Osteoblast (primary cell): ENCODE results near the gene HNRNPD. TPM values are rescaled to one million over a fixed set of nuclear protein-coding genes. Genes with fewer than 3 reads are reported as not detected.
A peak's percentile ranks its signal among the peaks of the same experiment; 100 is the strongest.
"Not testable (repeated sequence)": the region's sequence is repeated elsewhere in the genome, so short reads cannot be mapped to it uniquely, and the experiment has no call there.

Source experiments
- DNase-seq: peaks from one replicate; pipeline ENCODE4 v3.0.0; 2011; ENCODE audit warnings: low spot score, mixed read lengths; ENCODE audit not compliant: insufficient read length; ENCODE audit errors: missing footprints
- H2AFZ ChIP-seq: 2 replicates; pipeline ENCODE4 v1.6.0; 2011; ENCODE audit warnings: mild to moderate bottlenecking, low read length
- H3K27ac ChIP-seq: 2 replicates; pipeline ENCODE4 v1.5.1; 2011; ENCODE audit warnings: mild to moderate bottlenecking, low read depth, low read length, moderate library complexity
- H3K27me3 ChIP-seq: 2 replicates; pipeline ENCODE4 v1.6.0; 2012; ENCODE audit warnings: mild to moderate bottlenecking, control low read depth, inconsistent platforms, low read length, moderate library complexity; ENCODE audit not compliant: insufficient read depth
- H3K36me3 ChIP-seq: 2 replicates; pipeline ENCODE4 v1.5.1; 2011; ENCODE audit warnings: mild to moderate bottlenecking, low read length, control low read depth, moderate library complexity; ENCODE audit not compliant: insufficient read depth
- H3K4me1 ChIP-seq: 2 replicates; pipeline ENCODE4 v1.5.1; 2011; ENCODE audit warnings: mild to moderate bottlenecking, low read length, control low read depth, moderate library complexity; ENCODE audit not compliant: insufficient read depth
- H3K4me2 ChIP-seq: 2 replicates; pipeline ENCODE4 v1.6.0; 2011; ENCODE audit warnings: mild to moderate bottlenecking, low read length; ENCODE audit not compliant: insufficient read depth
- H3K4me3 ChIP-seq: fragments of 200-600 bp; sonication (generic); 3 replicates; pipeline ENCODE4 v1.5.1; 2012; ENCODE audit warnings: mild to moderate bottlenecking, low read length, inconsistent platforms; ENCODE audit not compliant: insufficient read depth
- H3K79me2 ChIP-seq: 2 replicates; pipeline ENCODE4 v1.6.0; 2012; ENCODE audit warnings: mild to moderate bottlenecking, low read length, control low read depth, inconsistent platforms; ENCODE audit not compliant: insufficient read depth
- H3K9me3 ChIP-seq: 2 replicates; pipeline ENCODE4 v1.5.1; 2011; ENCODE audit warnings: low read depth, low read length, control low read depth
- H4K20me1 ChIP-seq: 2 replicates; pipeline ENCODE4 v1.6.0; 2012; ENCODE audit warnings: mild to moderate bottlenecking, low read length, control low read depth; ENCODE audit not compliant: insufficient read depth
- total RNA-seq: library from RNA; depleted of rRNA; stranded (reverse); fragments of >200 nt; gene quantifications from 2 replicates; pipeline ENCODE4 v1.2.3, GENCODE V29; 2012
- TF ChIP-seq, protein P1 (sequence below): IDR thresholded peaks from 2 replicates; pipeline ENCODE4 v1.5.1; 2011; ENCODE audit warnings: mild to moderate bottlenecking, low read depth, low read length, moderate library complexity; ENCODE audit errors: extremely low read depth

HNRNPD gene
- total RNA-seq, 1 donor = 19.2 TPM

DNA sequence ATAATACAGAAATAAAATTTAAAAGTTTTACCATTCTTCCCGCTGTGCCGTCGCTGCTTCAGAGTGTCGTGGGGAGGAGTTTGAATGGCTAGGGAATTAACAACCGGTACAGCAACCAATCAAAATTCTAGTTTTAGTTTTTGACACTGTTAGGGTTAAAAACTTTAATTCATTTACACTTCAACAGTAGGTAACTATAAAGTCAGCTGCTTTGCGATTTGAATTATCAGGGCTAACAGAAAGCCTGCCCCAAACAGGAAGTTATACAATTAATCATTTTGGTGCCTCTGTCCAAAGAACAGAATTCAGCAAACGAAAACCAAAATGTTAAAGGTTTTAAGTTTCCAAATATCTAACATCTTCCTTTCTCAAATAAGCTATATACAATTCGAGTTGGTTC is 2.3 kb downstream of the HNRNPD start:
- Histone ChIP-seq H4K20me1 (peaks cover 64% of the 10 kb centered on the region), H3K36me3 (peaks cover 18% of the 10 kb centered on the region), H3K79me2 (peaks cover 95% of the 10 kb centered on the region), H3K4me3 (peak overlapping the region; percentile 93), H2AFZ (no peak overlapping the region), H3K27me3 (no peaks in the 10 kb centered on the region), H3K4me2 (peak overlapping the region; percentile 92), H3K27ac (peak overlapping the region; percentile 89), H3K9me3 (no peaks in the 10 kb centered on the region), H3K4me1 (peaks cover 21% of the 10 kb centered on the region)
- TF ChIP-seq, protein P1, sequence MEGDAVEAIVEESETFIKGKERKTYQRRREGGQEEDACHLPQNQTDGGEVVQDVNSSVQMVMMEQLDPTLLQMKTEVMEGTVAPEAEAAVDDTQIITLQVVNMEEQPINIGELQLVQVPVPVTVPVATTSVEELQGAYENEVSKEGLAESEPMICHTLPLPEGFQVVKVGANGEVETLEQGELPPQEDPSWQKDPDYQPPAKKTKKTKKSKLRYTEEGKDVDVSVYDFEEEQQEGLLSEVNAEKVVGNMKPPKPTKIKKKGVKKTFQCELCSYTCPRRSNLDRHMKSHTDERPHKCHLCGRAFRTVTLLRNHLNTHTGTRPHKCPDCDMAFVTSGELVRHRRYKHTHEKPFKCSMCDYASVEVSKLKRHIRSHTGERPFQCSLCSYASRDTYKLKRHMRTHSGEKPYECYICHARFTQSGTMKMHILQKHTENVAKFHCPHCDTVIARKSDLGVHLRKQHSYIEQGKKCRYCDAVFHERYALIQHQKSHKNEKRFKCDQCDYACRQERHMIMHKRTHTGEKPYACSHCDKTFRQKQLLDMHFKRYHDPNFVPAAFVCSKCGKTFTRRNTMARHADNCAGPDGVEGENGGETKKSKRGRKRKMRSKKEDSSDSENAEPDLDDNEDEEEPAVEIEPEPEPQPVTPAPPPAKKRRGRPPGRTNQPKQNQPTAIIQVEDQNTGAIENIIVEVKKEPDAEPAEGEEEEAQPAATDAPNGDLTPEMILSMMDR = no peak
- peak; percentile 69 for DNase-seq

DNA sequence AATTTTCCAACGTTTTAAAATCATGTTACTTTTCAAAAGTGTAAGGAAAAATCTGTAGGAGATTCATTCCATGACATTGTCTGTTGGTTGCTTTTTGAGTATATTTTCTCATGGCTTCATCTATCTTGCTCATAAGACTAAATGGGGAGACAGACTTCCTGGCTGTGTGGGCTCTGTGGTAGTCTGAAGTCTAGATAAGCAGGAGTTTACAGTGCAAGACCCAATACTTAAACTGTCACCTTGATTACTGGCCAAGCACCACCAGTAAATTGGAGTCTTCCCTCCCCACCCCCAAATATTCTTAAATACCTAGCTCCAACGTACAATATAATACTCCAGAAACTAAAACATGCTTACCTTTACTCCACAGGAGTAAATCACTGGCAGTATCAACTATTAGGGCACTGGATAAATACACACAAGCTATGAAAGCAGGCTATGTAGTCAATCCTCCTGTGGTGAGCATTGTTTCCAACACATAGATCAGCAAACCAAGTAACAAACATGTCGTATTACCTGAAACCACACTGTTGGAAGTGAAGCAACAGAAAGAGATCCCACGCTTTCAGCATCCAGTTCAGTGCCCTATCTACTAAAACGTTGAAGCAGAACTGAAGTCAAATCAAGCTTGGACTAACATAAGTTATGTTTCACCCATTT is 6.2 kb downstream of the HNRNPD start:
- H3K4me3 ChIP-seq = no peak overlapping the region
- no peaks in the 10 kb centered on the region for H3K9me3 ChIP-seq
- no peak overlapping the region for H2AFZ ChIP-seq
- no peaks in the 10 kb centered on the region for H3K27me3 ChIP-seq
- H4K20me1 ChIP-seq = peaks cover 84% of the 10 kb centered on the region
- peaks cover 98% of the 10 kb centered on the region for H3K79me2 ChIP-seq
- peak overlapping the region; percentile 19 for H3K27ac ChIP-seq
- H3K36me3 ChIP-seq = peaks cover 21% of the 10 kb centered on the region
- TF ChIP-seq, protein P1 = no peak
- no peak overlapping the region for H3K4me2 ChIP-seq
- H3K4me1 ChIP-seq = peaks cover 21% of the 10 kb centered on the region
- no peak for DNase-seq

DNA sequence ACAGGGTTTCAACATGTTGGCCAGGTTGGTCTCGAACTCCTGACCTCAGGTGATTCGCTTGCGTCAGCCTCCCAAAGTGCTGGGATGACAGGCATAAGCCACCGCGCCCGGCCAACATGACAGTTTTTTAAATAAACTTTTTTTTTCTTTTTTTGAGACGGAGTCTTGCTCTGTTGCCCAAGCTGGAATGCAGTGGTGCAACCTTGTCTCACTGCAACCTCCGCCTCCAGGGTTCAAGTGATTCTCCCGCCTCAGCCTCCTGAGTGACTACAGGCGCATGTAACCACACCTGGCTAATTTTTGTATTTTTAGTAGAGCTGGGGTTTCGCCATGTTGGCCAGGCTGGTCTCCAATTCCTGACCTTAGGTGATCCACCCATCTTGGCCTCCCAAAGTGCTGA is 7.4 kb downstream of the HNRNPD start:
- Histone ChIP-seq H3K36me3 (peaks cover 21% of the 10 kb centered on the region), H3K79me2 (peaks cover 98% of the 10 kb centered on the region), H4K20me1 (peaks cover 83% of the 10 kb centered on the region), H3K4me1 (peaks cover 21% of the 10 kb centered on the region)
- not testable (repeated sequence) for H3K27me3 ChIP-seq, H3K9me3 ChIP-seq, DNase-seq, H3K4me2 ChIP-seq, H3K4me3 ChIP-seq, H2AFZ ChIP-seq, H3K27ac ChIP-seq

DNA sequence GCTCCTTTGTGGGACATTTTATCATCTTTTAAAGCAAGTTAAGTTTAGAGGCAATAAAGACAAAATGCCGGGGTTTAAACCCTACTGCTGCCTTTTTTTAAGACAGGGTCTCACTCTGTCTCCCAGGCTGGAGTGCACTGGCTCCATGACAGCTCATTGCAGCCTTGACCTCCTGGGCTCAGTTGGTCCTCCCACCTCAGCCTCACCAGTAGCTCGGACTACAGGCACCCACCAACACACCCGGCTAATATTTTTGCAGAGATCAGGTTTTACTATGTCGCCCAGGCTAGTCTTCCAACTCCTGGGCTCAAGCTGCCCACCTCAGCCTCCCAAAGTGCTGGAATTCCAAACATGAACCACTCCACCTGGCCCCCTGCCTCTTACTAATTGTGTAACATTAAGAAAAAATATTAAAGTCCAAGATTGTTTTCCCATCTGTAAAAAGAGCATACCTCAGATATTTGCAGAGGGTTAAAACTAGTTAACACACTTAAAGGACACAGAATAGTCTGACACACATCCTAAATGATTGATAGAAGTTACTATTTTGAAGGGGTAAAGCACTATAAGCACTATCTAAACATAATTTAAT is 9.8 kb downstream of the HNRNPD start:
- Histone ChIP-seq H3K4me3 (no peak overlapping the region), H3K4me1 (peaks cover 6% of the 10 kb centered on the region), H3K27me3 (no peaks in the 10 kb centered on the region), H3K79me2 (peaks cover 98% of the 10 kb centered on the region), H3K9me3 (no peaks in the 10 kb centered on the region), H2AFZ (no peak overlapping the region), H3K36me3 (peaks cover 19% of the 10 kb centered on the region), H3K4me2 (no peak overlapping the region), H4K20me1 (peaks cover 77% of the 10 kb centered on the region), H3K27ac (no peak overlapping the region)
- DNase-seq = no peak
- TF ChIP-seq, protein P1 = no peak
